ENCODE results near the gene CAT.

CAT gene

DNA sequence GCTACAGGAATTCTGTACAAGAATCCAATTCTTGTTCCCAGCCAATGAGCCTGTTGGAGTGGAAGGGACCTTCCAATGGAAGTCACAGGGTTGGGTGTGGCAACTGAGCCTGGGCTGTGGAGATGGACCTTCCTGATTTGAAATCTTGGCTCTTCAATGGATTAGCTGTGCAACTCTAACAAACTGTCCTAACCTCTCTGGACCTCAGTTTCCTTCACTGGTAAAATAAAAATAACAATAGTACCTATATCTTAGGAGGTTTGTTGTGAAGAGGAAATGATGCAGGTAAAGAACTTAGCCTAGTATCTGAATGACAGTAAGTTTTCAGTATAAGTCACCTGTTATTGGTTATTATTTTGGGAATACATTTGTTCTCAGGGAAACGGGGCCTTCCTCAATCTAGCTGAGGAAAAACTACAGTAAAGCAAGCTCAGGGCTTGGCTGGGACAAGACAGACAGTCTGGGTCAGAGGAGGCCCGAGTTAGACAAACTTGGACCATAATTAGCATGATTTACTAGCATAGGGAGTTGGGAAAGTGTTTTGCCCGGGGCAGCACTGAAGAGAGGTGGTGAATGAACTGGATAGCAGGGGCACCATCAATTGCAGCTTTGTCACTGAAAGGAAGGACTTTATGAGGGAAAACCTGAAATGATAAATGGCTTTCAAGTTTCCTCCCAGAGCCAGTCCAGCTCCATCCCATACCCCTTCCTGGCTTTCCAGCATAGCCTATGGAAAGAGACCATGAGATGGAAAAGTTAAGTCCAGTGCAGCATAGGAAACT lies 61.2 kb downstream of the CAT start:
- DNase-seq = no peak

DNA sequence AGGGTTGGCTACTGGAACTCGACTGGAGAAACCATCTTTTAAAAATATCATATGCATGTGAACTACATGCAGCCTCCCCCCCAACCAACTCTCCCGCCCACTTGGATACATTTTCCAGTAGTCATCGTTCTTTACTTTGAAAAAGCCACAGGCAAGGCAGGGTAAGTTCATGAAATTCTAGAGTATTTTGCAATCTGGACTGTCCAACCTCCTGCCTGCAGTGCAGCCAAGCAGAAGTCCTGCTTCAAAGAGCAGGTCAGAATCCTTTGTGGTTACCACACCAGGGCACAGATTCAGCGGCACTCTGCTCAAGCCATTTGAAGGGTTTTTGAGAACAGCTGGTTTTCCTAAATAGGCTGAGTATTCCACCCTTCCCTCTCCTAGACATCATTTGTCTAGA lies 62.8 kb downstream of the CAT start:
- no peak for DNase-seq

DNA sequence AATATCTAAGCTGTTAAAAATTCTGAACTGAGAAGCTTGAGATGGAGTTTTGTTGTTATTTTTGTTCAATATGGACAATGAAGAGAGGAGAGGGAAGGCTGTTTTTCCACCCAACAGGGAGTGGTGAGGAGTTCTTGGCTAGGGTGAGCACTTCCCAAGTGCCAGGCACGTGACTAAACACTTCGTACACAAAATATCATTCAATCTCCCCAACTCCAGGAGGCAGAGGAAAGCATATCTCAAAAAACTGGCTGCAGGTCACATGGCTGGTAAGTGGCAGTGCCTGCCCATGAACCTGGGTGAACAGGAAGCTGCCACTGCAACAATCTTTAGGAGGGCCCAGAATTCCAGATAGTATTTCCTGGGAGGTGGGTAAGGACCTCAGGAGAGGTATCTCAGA lies 63.2 kb downstream of the CAT start:
- no peak for DNase-seq

DNA sequence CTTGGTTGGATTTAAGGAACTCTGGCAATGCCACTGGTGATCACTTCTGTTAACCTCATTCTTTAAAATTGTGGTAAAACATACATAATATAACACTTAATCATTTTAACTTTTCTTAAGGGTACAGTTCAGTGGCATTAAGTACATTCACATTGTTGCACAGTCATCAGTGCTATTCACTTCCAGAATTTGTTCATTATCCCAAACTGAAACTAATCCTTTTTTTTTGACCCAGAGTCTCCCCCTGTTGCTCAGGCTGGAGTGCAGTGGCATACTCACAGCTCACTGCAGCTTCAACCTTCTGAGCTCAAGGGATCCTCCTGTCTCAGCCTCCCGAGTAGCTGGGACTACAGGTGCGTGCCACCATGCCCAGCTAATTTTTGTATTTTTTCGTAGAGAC lies 64.2 kb downstream of the CAT start:
- no peak for DNase-seq

DNA sequence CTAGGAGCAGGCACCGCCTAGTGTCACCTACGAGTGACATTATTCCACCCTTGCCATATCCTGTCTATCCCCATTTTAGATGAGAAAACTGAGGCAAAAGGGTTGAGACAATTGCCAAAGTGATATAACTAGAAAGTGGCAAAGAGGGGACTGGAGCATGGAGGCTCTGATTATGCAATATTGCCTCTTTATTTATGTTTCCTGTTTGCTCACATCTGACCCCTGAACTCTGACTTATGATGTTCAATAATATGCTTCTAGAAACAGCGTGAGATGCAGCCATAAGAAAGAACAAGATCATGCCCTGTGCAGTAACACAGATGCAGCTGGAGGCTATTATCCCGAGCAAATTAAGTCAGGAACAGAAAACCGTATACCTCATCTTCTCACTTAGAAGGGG lies 67.1 kb downstream of the CAT start:
- no peak for DNase-seq

DNA sequence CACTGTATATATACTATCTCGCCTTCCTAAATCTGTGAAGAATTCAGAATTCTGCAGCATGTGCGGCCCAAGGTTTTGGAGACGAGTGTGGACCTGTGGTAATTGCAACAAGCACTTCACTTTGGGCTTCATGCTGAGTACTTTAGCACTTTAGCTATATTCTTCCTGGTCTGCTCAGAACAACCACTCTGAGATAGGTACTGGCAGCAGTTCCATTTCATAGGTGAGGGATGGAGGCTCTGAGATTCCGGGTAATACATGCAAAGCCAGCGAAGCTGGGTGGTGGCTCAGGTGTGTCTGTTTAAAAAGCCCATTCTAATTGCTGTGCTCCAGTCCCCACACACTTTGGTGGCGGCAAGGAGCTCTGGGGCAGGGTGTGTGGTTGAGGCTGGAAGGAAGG lies 68.4 kb downstream of the CAT start:
- DNase-seq = no peak

DNA sequence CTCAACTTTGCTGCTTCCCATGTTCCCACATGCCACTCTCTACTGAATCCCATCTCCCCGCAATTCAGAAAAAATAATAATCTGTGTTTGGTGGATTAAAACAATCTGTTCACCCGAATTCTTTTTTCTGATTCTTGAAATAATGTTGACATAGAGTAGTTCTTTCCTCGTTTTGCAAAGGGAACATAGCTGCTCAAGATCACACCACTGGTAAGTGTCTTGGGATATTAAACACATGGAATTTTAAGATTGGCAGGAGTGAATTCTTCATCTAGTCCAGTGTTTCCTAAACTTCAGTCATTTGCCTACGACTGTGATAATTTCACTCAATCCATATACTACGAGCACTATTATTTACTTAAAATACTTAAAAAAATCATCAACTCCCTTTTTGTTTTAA lies 68.9 kb downstream of the CAT start:
- DNase-seq = no peak

DNA sequence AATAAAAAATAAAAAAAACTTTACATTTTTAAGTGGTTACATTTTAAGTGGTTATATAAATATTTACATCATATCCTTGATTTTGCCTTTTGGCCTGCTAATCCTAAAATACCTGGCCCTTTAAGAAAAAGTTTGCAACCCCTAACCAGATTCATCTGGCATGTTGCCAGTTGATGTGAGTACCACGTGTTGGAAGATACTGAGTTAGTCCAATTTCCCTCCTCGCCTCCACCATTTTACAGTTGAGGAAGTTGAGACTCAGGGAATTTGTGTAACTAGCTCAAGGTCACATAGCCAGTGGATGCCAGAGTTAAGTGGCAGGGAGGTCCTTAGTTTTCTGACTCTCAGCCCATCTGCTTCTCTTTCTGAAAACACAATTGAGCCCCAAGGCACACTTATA lies 69.8 kb downstream of the CAT start:
- no peak for DNase-seq

DNA sequence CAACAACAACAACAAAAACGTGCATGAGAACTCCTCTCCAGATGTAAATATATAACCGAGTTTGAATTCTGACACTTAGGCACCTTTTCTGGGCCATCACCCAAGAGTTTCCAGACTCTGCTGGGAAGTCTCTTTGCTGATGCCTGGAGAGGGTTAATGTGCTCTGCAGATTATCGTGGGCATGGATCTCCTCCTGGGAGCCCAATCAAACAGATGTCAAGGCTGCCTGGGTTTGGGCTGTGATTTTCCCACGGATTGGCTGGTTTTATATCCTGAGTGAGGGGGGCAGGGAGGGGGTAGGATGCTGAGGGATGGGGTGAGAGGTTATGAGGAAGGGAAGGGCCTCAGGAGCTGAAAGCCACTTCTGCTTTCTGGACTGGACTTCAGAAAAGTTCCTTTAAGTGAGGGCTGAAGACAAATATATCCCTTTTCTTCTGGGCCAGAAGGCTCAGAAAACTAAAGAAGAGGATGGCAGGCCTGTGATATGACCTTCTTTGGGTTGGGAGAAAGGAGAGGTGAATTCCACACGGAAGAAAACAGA lies 70.7 kb downstream of the CAT start:
- DNase-seq = no peak

DNA sequence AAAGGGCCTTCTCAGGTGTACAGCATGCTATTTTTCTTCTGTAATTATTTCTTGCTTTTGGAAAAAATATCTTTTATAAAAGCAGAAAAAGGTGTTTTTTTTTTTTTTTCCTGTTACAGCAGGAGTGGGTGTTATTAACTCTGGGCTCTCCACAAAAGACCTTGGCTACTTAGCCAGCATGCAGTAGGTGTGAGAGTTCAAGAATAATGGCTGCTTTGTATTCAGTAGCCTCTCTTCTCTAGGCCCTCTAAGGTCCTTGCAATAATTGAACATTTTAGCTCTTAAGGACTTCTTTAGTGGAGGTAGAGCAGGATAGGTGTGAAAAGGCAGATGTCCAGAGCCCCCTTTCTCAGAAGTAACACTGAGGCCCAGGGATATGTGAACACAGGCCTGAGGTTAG lies 71.5 kb downstream of the CAT start:
- DNase-seq = no peak

DNA sequence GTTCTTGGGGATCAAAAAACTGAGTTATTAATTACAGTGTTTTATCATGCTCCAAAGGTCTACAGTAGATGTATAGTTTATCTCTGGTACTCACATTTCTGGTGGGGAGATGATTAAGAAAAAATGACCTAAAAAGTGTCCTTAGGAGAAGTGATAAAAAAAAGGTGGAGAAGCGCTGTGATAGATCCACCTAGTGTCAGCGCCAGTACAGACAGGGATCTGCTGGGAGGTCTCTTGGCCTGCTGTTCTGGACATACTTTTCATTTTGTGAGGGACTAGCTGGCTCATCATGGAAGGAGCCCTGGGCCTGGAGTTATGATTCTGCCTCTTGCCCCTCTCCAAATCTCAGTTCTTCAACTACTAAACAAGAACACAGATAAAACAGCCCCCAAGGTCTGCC lies 71.9 kb downstream of the CAT start:
- DNase-seq = no peak

DNA sequence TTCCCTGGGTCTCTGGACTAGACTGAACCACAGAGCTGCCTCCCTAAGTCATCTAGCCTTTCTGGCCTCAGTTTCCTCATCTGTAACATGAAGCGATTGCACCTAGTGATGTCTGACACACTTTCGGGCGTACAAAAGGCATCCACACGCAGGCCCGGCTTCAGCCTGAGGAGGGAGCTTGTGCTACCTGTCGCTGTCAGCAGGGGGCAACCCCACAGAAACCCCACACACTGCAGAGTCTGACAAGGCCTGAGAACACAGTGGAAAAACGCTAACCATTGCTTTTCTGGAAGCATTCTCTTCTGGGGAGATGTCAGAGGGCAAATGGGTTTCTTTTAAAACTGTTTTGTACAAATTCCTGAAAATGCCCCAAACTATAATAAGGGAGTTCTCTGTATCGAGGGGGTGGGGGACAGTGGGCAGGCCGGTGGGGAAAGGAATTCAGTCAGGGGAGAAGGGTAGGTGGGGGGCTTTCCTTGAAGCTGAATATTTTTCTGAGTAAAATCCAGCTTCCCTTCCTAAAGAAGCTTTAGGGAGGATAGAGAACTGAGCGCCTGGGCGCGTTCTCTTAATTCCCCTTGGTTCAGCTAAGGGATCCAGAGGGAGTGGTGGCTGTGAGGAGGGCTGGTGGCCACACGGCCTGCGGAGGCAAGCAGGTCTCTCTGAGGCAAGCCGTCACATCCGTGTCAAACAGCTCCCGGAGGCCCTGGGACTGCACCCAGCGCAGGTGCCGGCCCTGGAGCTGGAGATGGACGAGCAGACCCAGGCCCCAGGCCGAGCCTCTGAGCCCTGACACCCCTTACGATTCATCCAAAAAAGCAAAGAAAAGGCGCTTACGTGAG lies 74.3 kb downstream of the CAT start:
- DNase-seq = peak; percentile 26

DNA sequence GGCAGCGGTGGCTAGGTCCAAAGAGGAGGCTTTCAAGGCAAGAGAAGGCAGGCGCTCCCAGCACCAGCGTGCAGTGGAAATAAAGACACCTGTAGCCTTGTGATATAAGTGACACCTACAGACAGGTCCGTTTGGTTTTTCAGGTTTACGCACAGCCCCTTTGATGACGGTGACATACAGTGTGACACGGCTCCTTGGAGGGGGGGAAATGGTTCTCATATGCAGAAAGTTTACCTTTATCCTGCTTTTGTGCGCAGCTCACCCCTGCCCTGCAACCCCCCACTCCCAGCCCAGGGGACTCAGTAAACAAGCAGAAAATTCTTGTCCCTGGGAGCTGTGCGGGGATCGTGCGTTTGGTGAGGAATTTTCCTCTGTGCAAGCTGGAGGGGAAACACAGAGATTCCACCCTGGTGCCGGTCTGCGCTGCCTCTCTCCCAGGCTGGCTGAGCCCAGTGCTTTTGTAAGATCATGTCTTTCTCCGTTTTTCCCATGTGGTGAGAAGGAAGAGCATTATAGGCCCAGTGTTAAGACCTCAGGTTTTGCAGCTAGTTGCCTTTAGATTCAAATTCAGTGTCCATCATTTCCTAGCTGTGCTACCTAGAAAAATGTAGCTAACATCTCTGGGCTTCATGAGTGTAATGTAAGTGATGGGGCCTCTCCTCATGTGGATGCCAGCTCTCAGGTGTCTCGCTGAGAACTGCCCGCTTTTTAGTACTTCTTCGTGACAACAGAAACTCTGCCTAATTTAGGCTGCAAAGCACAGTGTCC lies 75.1 kb downstream of the CAT start, which contains the start of gene ELF5:
Gene ELF5 (minus strand): TSS at position 113 of the 768 bp plus-strand sequence. CDS start 8,045 bp downstream, outside the sequence.
- DNase-seq = no peak

DNA sequence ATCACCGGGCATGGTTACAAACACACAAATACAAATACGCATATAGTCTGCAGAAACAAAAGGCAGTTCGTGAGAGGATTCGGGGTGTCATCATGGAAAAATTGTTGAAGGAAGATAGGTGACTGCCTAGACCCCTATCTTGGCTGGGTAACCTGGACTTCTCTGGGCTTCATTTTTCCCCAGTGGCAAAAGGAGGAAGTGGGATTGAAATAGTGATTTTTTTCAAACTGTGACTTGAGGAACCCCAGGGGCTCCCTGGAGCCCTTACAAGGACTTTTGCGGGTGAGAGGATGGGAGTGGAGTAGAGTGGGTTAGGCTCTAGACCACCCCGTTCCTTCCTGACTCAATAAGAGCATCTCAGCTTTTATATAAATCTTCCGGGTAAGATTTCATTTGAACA lies 75.9 kb downstream of the CAT start:
- no peak for DNase-seq

DNA sequence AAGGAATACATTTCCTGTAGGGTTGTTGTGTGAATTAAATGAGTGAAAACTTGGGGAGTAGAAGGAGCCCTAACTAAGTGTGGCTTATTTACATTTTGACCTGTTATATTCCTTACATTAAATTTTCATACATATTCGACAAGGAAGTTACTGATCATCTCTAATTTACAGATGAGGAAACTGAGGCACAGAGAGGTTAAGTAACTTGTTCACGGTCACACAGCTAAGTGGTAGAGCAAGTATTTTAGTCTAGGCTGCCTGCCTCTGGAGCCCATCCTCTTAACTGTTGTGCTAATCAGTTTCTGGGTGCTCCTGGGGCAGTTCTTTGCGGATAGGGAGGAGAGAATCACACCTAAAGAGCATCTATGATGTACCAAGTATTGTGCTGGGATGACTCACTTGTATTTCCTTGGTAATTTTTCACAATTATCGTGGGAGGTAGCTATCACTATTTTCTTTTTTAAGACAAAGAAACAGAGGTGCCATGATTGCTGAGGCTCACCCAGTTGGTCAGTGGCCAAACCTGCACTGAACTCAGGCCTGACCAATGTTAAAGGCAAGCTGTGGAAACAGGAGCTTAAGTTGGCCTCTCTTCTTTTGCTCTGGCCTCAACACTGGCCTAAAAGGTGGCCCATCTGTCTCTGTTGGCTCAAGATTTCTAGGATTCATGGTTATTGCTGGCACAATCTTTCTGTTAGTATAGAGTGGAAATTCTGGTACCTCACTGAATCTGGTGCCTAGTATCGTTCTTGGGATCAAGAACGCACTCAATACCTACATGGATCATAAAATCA lies 77.7 kb downstream of the CAT start:
- no peak for DNase-seq

DNA sequence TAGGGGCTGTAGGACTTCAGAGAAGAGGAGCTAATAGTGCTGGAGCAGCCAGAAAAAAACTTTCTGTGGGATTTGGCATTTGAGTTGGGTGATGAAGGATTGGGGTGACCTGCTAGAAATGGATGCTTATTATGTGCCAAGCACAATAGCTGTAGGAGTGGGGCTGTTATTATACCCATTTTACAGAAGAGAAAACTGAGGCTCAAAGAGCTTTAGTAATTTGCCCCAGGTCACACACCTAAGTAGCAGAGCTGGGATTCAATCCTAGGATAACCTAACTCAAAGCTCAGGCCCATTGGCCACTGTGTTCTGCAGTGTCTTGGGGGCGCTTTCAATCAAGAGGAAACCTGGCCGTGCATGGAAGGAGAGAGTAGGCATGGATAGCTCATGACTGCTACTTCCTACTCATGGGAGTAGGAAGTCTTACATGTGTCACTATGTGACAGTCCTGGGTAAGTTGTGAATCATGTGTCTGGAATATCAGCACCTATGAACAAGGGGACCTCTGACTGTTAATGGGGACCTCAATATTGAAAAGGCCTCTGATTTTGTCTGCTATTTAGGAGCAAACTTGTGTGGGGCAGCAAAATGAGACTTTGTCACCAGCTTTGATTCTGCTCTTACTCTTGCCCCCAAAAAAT lies 81.0 kb downstream of the CAT start:
- no peak for DNase-seq

DNA sequence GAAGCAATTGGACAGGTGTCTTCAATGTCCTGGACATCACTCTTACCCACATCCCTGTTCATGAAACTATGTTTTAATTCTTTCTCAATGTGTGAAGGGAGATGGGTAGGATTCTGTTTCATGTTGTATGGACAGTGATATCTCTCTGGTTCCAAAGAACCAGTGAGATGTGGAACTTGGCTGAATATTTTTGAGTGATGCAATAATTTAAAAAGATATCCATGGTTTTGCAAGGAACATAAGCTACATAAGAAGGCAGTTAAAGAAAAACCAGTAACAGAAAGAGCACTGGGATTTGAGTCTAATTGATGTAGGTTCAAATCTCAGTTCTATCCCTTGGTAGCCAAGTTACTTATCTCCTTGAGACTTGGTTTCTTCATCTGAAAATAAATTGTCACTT lies 82.5 kb downstream of the CAT start:
- DNase-seq = no peak
